Neural progenitor cell (in vitro differentiated cells): Measurements from ENCODE around the gene SLC35E3. TPM values are rescaled to one million over a fixed set of nuclear protein-coding genes. Genes with fewer than 3 reads are reported as not detected.
"Not testable (repeated sequence)": the region's sequence is repeated elsewhere in the genome, so short reads cannot be mapped to it uniquely, and the experiment has no call there.

Source experiments
- DNase-seq: peaks from one replicate; pipeline ENCODE4 v3.0.0-alpha.2; 2016; ENCODE audit warnings: low spot score
- H2AFZ ChIP-seq: fragments of 200-600 bp; sonication (generic); replicated peaks from 2 replicates; pipeline ENCODE4 v1.6.1; 2016; ENCODE audit warnings: antibody characterized with exemption
- H3F3A ChIP-seq: fragments of 200-600 bp; sonication (generic); 2 replicates; pipeline ENCODE4 v1.6.1; 2016; ENCODE audit warnings: antibody characterized with exemption, low read depth
- H3K27ac ChIP-seq: fragments of 200-600 bp; sonication (generic); 2 replicates; pipeline ENCODE4 v1.5.1; 2016; ENCODE audit warnings: mild to moderate bottlenecking
- H3K27me3 ChIP-seq: fragments of 200-600 bp; sonication (generic); 2 replicates; pipeline ENCODE4 v1.6.1; 2016; ENCODE audit warnings: mild to moderate bottlenecking, moderate library complexity
- H3K36me3 ChIP-seq: fragments of 200-600 bp; sonication (generic); 2 replicates; pipeline ENCODE4 v1.5.1; 2016
- H3K4me1 ChIP-seq: fragments of 200-600 bp; sonication (generic); 2 replicates; pipeline ENCODE4 v1.6.1; 2016; ENCODE audit warnings: mixed run types
- H3K4me2 ChIP-seq: fragments of 200-600 bp; sonication (generic); 2 replicates; pipeline ENCODE4 v1.6.1; 2016
- H3K4me3 ChIP-seq: fragments of 200-600 bp; sonication (generic); 2 replicates; pipeline ENCODE4 v1.5.1; 2016
- H3K79me2 ChIP-seq: fragments of 200-600 bp; sonication (generic); 2 replicates; pipeline ENCODE4 v1.6.1; 2016; ENCODE audit warnings: low read depth
- H3K9ac ChIP-seq: fragments of 200-600 bp; sonication (generic); 2 replicates; pipeline ENCODE4 v1.6.1; 2016
- H3K9me3 ChIP-seq: fragments of 200-600 bp; sonication (generic); 2 replicates; pipeline ENCODE4 v1.5.1; 2016; ENCODE audit warnings: low read depth
- H4K20me1 ChIP-seq: fragments of 200-600 bp; sonication (generic); 2 replicates; pipeline ENCODE4 v1.6.1; 2016; ENCODE audit warnings: low read depth
- H3K27ac Mint-ChIP-seq: 3 replicates; pipeline ENCODE4 v1.8.0; 2021; ENCODE audit warnings: mixed read lengths
- H3K27me3 Mint-ChIP-seq: 2 replicates; pipeline ENCODE4 v1.8.0; 2022; ENCODE audit warnings: low read depth, mild to moderate bottlenecking, inconsistent platforms, moderate library complexity, mixed read lengths; ENCODE audit not compliant: insufficient read depth
- H3K36me3 Mint-ChIP-seq: 3 replicates; pipeline ENCODE4 v1.8.0; 2021; ENCODE audit warnings: mixed read lengths
- H3K4me1 Mint-ChIP-seq: 3 replicates; pipeline ENCODE4 v1.8.0; 2021; ENCODE audit warnings: mixed read lengths
- H3K4me3 Mint-ChIP-seq: 3 replicates; pipeline ENCODE4 v1.8.0; 2021; ENCODE audit warnings: mild to moderate bottlenecking, moderate library complexity, mixed read lengths
- H3K9me3 Mint-ChIP-seq: 3 replicates; pipeline ENCODE4 v1.8.0; 2020; ENCODE audit warnings: mixed read lengths
- EZH2 ChIP-seq: fragments of 200-600 bp; sonication (generic); IDR thresholded peaks from 2 replicates; pipeline ENCODE4 v1.6.1; 2017; ENCODE audit warnings: antibody characterized with exemption, mild to moderate bottlenecking, moderate library complexity
- EZH2phosphoT487 ChIP-seq: fragments of 200-600 bp; sonication (generic); IDR thresholded peaks from 2 replicates; pipeline ENCODE4 v1.6.1; 2017; ENCODE audit warnings: antibody characterized with exemption
- total RNA-seq: library from RNA; depleted of rRNA; stranded (reverse); fragments of >200 nt; gene quantifications from 2 replicates; pipeline ENCODE4 v1.2.3, GENCODE V29; 2015; ENCODE audit warnings: low replicate concordance
- TF ChIP-seq, protein P1 (sequence below): fragments of 200-600 bp; sonication (generic); IDR thresholded peaks from 2 replicates; pipeline ENCODE4 v1.5.1; 2017; ENCODE audit warnings: antibody characterized with exemption, mild to moderate bottlenecking

SLC35E3 gene
- total RNA-seq, 1 donor from 2014 or later, result 1.5 TPM

- H3K4me2 ChIP-seq, result peak overlapping the region; percentile 84
- Mint-ChIP-seq H3K27ac (no peak overlapping the region), H3K36me3 (peaks cover 7% of the 10 kb centered on the region)
These were observed 60.7 kb downstream of the SLC35E3 start for GRCh38 chr12:68806488-68807237.

DNA sequence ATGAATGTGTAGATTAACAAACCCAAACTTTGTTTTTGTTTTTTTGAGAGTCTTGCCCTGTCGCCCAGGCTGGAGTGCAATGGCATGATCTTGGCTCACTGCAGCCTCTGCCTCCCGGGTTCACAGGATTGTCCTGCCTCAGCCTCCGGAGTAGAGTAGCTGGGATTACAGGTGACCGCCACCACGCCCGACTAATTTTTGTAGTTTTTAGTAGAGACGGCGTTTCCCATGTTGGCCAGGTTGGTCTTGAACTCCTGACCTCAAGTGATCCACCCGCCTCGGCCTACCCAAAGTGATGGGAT is 61.2 kb downstream of the SLC35E3 start:
- Mint-ChIP-seq H3K4me3 (peak overlapping the region; percentile 97), H3K27ac (peak overlapping the region; percentile 90), H3K4me1 (peaks cover 31% of the 10 kb centered on the region)
- not testable (repeated sequence) for H3K9me3 Mint-ChIP-seq, H3K9me3 ChIP-seq, H3K9ac ChIP-seq, H3K27me3 Mint-ChIP-seq, H4K20me1 ChIP-seq, H3K4me1 ChIP-seq, H3K27me3 ChIP-seq, DNase-seq, H3K36me3 ChIP-seq, H3K27ac ChIP-seq, H3K36me3 Mint-ChIP-seq
- Histone ChIP-seq H3K79me2 (peaks cover 42% of the 10 kb centered on the region), H3F3A (peaks cover 17% of the 10 kb centered on the region), H2AFZ (peak overlapping the region; percentile 81), H3K4me2 (peak overlapping the region; percentile 84), H3K4me3 (peak overlapping the region; percentile 64)

More at GRCh38 chr12:68806488-68807237, 60.7 kb downstream of the SLC35E3 start:
- no peak overlapping the region for H3K27ac ChIP-seq
- H3K36me3 ChIP-seq, result peaks cover 8% of the 10 kb centered on the region
- no peaks in the 10 kb centered on the region for H3K4me1 ChIP-seq
- H3K4me1 Mint-ChIP-seq, result peaks cover 31% of the 10 kb centered on the region
- H3K9me3 Mint-ChIP-seq, result no peaks in the 10 kb centered on the region
- no peak for DNase-seq
- TF ChIP-seq EZH2, result no peak
- TF ChIP-seq, protein P1, sequence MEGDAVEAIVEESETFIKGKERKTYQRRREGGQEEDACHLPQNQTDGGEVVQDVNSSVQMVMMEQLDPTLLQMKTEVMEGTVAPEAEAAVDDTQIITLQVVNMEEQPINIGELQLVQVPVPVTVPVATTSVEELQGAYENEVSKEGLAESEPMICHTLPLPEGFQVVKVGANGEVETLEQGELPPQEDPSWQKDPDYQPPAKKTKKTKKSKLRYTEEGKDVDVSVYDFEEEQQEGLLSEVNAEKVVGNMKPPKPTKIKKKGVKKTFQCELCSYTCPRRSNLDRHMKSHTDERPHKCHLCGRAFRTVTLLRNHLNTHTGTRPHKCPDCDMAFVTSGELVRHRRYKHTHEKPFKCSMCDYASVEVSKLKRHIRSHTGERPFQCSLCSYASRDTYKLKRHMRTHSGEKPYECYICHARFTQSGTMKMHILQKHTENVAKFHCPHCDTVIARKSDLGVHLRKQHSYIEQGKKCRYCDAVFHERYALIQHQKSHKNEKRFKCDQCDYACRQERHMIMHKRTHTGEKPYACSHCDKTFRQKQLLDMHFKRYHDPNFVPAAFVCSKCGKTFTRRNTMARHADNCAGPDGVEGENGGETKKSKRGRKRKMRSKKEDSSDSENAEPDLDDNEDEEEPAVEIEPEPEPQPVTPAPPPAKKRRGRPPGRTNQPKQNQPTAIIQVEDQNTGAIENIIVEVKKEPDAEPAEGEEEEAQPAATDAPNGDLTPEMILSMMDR, result no peak
- TF ChIP-seq EZH2phosphoT487, result no peak
- H3K9me3 ChIP-seq, result no peaks in the 10 kb centered on the region
- peaks cover 17% of the 10 kb centered on the region for H3F3A ChIP-seq
- peaks cover 5% of the 10 kb centered on the region for H3K27me3 Mint-ChIP-seq
- H3K9ac ChIP-seq, result no peak overlapping the region
- H3K4me3 Mint-ChIP-seq, result peak overlapping the region; percentile 97
- peak overlapping the region; percentile 64 for H3K4me3 ChIP-seq
- peaks cover 7% of the 10 kb centered on the region for H4K20me1 ChIP-seq
- H2AFZ ChIP-seq, result no peak overlapping the region
- H3K79me2 ChIP-seq, result peaks cover 36% of the 10 kb centered on the region
- H3K27me3 ChIP-seq, result no peaks in the 10 kb centered on the region

GRCh38 chr12:68807576-68808387 is 61.8 kb downstream of the SLC35E3 start, which contains the start of gene MDM2:
Gene MDM2 (plus strand): TSS chr12:68808177. CDS start chr12:68808478, 301 bp downstream.
- Histone ChIP-seq H3K36me3 (peaks cover 8% of the 10 kb centered on the region), H3K9ac (peak within 1 kb of the TSS; percentile 85), H3F3A (peaks cover 17% of the 10 kb centered on the region), H3K27ac (peak within 1 kb of the TSS; percentile 90), H4K20me1 (peaks cover 14% of the 10 kb centered on the region), H3K27me3 (no peaks in the 10 kb centered on the region), H3K79me2 (peaks cover 48% of the 10 kb centered on the region), H3K9me3 (no peaks in the 10 kb centered on the region), H2AFZ (peak within 1 kb of the TSS; percentile 81), H3K4me3 (peak within 1 kb of the TSS; percentile 64), H3K4me1 (no peaks in the 10 kb centered on the region), H3K4me2 (peak within 1 kb of the TSS; percentile 84)
- Mint-ChIP-seq H3K9me3 (no peaks in the 10 kb centered on the region), H3K4me1 (peaks cover 31% of the 10 kb centered on the region), H3K4me3 (peak within 1 kb of the TSS; percentile 97), H3K27ac (peak within 1 kb of the TSS; percentile 98), H3K36me3 (peaks cover 7% of the 10 kb centered on the region), H3K27me3 (peaks cover 5% of the 10 kb centered on the region)
- peak; percentile 97 for DNase-seq
- TF ChIP-seq EZH2phosphoT487 (no peak), EZH2 (no peak)
- TF ChIP-seq, protein P1, result peak; percentile 76
